WERI-Rb-1 (cell line): ENCODE measurements around the gene UNKL.

ENCODE experiments used
- DNase-seq: peaks from one replicate; pipeline ENCODE4 v3.0.0-alpha.2; 2020
- H3K27ac ChIP-seq: fragments of 250-450 bp; sonication (Bioruptor Pico); 2 replicates; pipeline ENCODE4 v1.5.1; 2020; ENCODE audit warnings: mild to moderate bottlenecking, moderate library complexity
- H3K27me3 ChIP-seq: fragments of 250-450 bp; sonication (Bioruptor Pico); 2 replicates; pipeline ENCODE4 v1.5.1; 2021; ENCODE audit warnings: mild to moderate bottlenecking, low read depth, moderate library complexity; ENCODE audit not compliant: insufficient read depth, severe bottlenecking
- H3K36me3 ChIP-seq: fragments of 250-450 bp; sonication (Bioruptor Pico); 2 replicates; pipeline ENCODE4 v1.5.1; 2020; ENCODE audit warnings: mild to moderate bottlenecking, moderate library complexity
- H3K4me3 ChIP-seq: 2 replicates; pipeline ENCODE4 v1.5.1; 2011; ENCODE audit warnings: low read depth, mild to moderate bottlenecking, control low read depth, low read length
- H3K9me3 ChIP-seq: fragments of 250-450 bp; sonication (Bioruptor Pico); 2 replicates; pipeline ENCODE4 v1.5.1; 2021; ENCODE audit warnings: mild to moderate bottlenecking, moderate library complexity; ENCODE audit not compliant: severe bottlenecking
- CTCF ChIP-seq: IDR thresholded peaks from 2 replicates; pipeline ENCODE4 v1.5.1; 2011; ENCODE audit warnings: low read depth, mild to moderate bottlenecking, control low read depth, inconsistent platforms, low read length

The UNKL gene

GRCh38 chr16:1313721-1314369 is 100.7 kb downstream of the UNKL start:
- TF ChIP-seq CTCF: no peak
- H3K27ac ChIP-seq: no peak overlapping the region
- no peak overlapping the region for H3K4me3 ChIP-seq
- H3K9me3 ChIP-seq: no peaks in the 10 kb centered on the region
- DNase-seq: no peak
- H3K27me3 ChIP-seq: no peaks in the 10 kb centered on the region
- peaks cover 85% of the 10 kb centered on the region for H3K36me3 ChIP-seq
